Erythroblast (primary cell): ENCODE results near the gene GLA.

ENCODE experiments used
- GATA1 ChIP-seq: IDR thresholded peaks from 2 replicates; pipeline ENCODE4 v1.6.1; 2011; ENCODE audit warnings: low read depth, mild to moderate bottlenecking, control low read depth, low read length, moderate library complexity
- POLR2A ChIP-seq: IDR thresholded peaks from 2 replicates; pipeline ENCODE4 v1.6.1; 2011; ENCODE audit warnings: mild to moderate bottlenecking, low read length

DNA sequence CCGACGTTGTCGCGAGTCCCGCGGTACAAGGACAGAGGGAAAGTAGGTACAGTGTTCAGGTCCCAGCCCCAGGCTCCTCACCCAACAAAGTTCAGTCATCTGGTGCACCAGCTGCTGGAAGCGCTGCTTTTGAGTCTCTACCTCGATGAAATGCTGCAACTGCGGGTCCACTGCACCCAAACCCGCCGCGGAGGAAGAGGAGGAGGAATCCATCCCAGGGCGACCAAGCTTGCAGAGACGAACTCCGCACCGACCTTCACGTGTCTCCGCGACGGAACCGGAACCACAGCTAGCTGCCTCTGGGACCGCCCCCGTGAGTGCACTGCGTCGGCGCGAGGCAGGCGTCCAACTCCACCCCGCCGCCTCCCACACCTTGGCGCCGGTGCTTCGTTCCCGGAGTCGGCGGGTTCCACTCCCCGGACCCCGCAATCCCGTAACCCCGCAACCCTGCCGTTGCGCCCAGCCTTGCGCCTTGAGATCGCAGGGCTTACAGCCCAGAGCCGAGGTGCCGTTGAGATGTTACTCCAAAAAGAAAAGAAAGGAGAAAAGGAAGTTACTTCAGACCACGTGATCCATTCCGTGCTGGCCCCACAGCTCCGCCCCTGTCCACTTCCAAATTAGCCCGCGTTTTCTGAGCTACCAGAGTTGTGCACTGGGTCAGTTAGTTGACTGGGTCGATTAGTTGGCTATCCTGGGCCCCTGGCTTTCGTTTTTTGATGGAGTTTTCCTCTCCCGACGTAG, 59.1 kb downstream of the GLA start, which contains the start of gene TIMM8A:
- TF ChIP-seq POLR2A: peak; percentile 76
- TF ChIP-seq GATA1: no peak
